Measurements from ENCODE around the gene FRMD4B. TPM values are rescaled to one million over a fixed set of nuclear protein-coding genes. Genes with fewer than 3 reads are reported as not detected.
A peak's percentile ranks its signal among the peaks of the same experiment; 100 is the strongest.
"Not testable (repeated sequence)": the region's sequence is repeated elsewhere in the genome, so short reads cannot be mapped to it uniquely, and the experiment has no call there.

The FRMD4B gene
- total RNA-seq, 4 donors from 2014 or later, result 39.5 to 71.0 (median 56.0) TPM

DNA sequence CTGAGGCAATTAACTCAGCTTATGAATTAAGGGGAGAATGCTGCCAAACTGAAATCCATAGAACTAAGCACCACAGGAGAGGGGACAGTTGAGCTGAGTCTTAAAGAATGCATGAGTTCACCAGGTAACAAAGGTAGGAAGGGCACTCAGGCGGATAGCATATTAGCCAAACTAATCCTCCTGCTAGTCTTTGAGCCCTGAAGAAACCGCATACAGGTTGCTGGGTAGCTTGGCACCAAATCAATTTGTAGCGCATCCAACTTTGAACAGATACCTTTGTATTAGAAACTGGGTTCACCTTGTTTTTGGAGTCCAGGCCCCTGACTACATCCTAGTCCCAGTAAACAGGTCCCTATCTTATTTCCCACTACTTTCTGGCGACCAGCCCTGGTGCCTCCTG lies 93.7 kb downstream of the FRMD4B start:
- TF ChIP-seq CTCF (IDR thresholded peaks at IDR 0.05), result no peak
- DNase-seq (ENCODE audit: low spot score) (no peak), ATAC-seq (ENCODE audit: low FRiP score) (no peak)

DNA sequence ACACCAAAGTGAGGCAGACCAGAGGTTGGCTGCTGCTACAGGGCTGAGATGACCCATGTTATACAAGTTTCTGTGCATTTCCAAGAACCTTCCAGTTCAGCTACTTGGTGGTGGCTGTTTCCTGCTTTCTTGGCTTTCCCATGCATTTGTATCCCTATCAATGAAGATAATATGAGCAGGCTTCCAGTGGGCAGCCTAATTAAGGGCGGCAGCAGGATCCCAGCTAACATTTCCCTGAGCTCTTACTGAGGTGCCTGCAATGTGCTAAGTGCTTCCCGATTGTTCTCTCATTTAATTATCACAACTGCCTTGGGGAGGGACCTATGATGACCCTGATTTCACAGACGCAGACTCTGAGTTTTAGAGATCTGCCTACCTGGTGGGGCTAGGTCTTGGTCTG lies 95.5 kb downstream of the FRMD4B start:
- DNase-seq (ENCODE audit: low spot score) (no peak), ATAC-seq (ENCODE audit: low FRiP score) (no peak)
- TF ChIP-seq CTCF (IDR thresholded peaks at IDR 0.05), result no peak

GRCh38 chr3:69290006-69290405 lies 95.9 kb downstream of the FRMD4B start:
- no peak for DNase-seq (ENCODE audit: low spot score)
- ATAC-seq (ENCODE audit: low FRiP score), result no peak
- no peak for TF ChIP-seq CTCF (IDR thresholded peaks at IDR 0.05)

GRCh38 chr3:69288161-69288895 lies 97.6 kb downstream of the FRMD4B start:
- peak; percentile 38 for ATAC-seq (ENCODE audit: low FRiP score)
- no peak for TF ChIP-seq CTCF (IDR thresholded peaks at IDR 0.05)
- DNase-seq (ENCODE audit: low spot score), result no peak

GRCh38 chr3:69283913-69284611 lies 101.8 kb downstream of the FRMD4B start:
- no peak for TF ChIP-seq CTCF (IDR thresholded peaks at IDR 0.05)
- ATAC-seq (ENCODE audit: low FRiP score), result no peak
- no peak for DNase-seq (ENCODE audit: low spot score)

DNA sequence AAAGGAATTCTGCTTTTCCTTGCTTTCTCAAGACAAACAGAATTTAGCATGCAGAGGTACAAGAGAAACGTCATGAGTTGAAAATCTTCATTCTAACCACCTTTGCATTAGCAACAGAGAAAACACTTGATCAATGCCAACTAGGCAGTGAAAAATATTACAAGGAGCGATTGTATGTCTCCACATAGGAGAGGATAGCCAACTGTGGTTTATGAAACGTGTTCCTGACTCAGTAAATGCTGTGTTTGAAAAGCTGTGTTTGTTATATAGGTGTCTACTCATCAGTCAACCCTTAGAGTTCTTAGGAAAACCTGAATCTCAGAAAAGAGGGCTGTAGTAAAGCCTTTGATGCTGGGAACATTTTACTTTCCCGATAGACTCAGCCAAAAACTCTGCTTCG lies 102.4 kb downstream of the FRMD4B start:
- DNase-seq (ENCODE audit: low spot score) (no peak), ATAC-seq (ENCODE audit: low FRiP score) (no peak)
- TF ChIP-seq CTCF (IDR thresholded peaks at IDR 0.05), result no peak

DNA sequence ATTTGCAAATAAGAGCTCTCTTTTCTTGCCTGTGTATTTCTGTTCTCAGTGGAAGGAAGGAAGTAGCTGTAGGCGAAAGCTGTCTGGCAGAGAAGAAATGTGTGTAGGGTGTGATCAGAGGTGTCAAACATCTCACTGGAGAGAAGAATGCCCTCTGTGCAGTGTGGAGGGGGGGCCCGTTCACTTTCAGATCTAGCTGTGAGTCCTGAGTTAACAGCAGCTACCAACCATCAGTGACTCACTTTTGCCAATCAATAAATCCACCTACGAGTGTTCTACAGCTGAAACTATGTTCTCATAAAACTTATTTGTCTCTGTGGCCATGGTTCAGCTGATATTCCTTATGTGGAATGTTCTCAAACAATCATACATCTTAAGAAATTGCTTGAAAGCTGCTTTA lies 103.7 kb downstream of the FRMD4B start:
- DNase-seq (ENCODE audit: low spot score) (no peak), ATAC-seq (ENCODE audit: low FRiP score) (peak; percentile 71)
- TF ChIP-seq CTCF (IDR thresholded peaks at IDR 0.05), result no peak

GRCh38 chr3:69277403-69277802 lies 108.5 kb downstream of the FRMD4B start:
- not testable (repeated sequence) for ATAC-seq (ENCODE audit: low FRiP score); DNase-seq (ENCODE audit: low spot score)

Measured in omental fat pad (tissue), 4 donors.